GM12873 (cell line): ENCODE results near the gene SSX7.
"Not testable (repeated sequence)": the region's sequence is repeated elsewhere in the genome, so short reads cannot be mapped to it uniquely, and the experiment has no call there.

Experiments
- CTCF ChIP-seq: IDR thresholded peaks from 2 replicates; pipeline ENCODE4 v1.5.1; 2012; ENCODE audit warnings: low read depth, mild to moderate bottlenecking, moderate library complexity, low read length, control low read depth; ENCODE audit not compliant: insufficient read depth; ENCODE audit errors: missing control alignments

Gene SSX7, protein sequence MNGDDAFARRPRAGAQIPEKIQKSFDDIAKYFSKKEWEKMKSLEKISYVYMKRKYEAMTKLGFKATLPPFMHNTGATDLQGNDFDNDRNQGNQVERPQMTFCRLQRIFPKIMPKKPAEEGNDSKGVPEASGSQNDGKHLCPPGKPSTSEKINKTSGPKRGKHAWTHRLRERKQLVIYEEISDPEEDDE

GRCh38 chrX:52654800-52655199 lies at the start of gene SSX7:
Gene SSX7, minus strand, starts transcription at chrX:52654900. Its CDS starts 1,428 bp downstream, at chrX:52653472.
- TF ChIP-seq CTCF: not testable (repeated sequence)

- no peak for TF ChIP-seq CTCF
Observed at GRCh38 chrX:52608961-52609360, 45.7 kb downstream of the SSX7 start.

- TF ChIP-seq CTCF: no peak
Observed at GRCh38 chrX:52598886-52599285, 55.8 kb downstream of the SSX7 start.

DNA sequence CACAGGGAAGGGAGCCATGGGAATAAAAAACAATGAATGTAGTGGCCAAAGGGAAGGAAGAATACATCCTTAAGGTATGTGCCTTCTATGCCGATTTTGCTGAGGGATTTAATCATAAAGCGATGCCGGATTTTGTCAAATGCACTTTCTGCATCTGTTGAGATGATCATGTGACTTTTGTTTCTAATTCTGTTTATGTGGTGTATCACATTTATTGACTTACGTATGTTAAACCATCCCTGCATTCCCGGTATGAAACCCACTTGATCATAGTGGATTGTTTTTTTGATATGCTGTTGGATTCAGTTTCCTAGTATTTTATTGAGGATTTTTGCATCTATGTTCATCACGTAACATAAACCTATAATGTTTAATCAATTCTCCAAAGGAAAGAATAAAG lies 60.0 kb downstream of the SSX7 start:
- no peak for TF ChIP-seq CTCF
